ENCODE data around the gene AGAP9.
"Not testable (repeated sequence)": the region's sequence is repeated elsewhere in the genome, so short reads cannot be mapped to it uniquely, and the experiment has no call there.

The AGAP9 gene

GRCh38 chr10:47523475-47523874, at the start of gene AGAP9:
TSS of gene AGAP9 (minus strand) at chr10:47523638. CDS start at chr10:47523526, 112 bp downstream.
- not testable (repeated sequence) for DNase-seq (ENCODE audit: low read depth, low spot score)

DNA sequence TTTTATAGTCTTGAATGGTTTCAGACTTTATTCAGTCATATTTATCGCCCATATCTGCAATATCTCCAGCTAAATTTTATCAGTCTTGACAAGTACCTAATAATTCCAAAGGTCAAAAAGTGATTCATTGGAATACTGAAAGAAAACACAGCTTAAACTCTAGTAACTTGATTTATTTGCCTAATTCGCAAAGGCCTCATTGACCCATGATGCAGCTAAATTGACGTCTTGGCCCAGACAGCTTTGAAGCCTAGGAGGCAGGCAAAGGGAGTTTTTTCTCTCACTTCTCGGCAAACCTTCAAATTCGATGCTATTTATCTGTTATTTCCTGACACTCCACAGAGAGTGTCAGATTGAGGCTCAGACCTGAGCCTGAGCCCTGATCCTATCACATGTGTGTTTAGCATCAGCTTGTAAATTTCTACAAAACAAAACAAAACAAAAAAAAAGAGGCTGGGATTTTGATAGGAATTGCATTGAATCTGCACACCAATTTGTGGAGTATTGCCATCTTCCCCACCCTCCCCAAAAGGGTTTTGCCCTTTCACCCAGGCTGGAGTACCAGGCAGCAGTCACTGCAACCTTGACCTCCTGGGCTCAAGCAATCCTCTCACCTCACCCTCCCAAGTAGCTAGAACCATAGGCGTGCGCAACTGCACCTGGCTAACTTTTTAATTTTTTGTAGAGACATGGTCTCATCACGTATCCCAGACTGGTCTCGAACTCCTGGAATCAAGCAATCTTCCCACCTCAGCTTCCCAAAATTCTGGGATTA, 47.9 kb upstream of the AGAP9 start:
- DNase-seq (ENCODE audit: low read depth, low spot score) = not testable (repeated sequence)

DNA sequence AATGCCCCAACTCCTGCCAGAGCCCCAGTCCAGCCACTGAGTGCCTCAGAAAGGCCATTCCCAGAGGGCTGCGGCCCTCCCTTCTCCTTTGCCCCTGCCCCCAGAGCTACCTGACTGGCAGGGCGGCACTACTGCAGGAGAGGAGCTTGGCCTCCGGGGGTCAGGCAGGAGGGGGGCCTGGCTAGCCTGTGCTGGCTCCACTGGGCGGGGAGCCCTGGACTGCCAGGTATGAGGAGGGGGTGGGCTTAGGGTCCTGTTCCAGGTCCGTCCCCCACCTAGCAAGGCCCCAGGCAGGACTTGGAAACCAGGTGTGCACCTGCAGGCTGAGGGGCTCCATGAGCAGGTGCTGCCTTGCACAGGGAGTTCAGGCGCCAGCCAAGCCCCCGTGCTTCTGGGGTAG, 43.3 kb upstream of the AGAP9 start:
- DNase-seq (ENCODE audit: low read depth, low spot score) = not testable (repeated sequence)

- not testable (repeated sequence) for DNase-seq (ENCODE audit: low read depth, low spot score)
These were observed 42.8 kb upstream of the AGAP9 start for GRCh38 chr10:47566108-47566699.

DNA sequence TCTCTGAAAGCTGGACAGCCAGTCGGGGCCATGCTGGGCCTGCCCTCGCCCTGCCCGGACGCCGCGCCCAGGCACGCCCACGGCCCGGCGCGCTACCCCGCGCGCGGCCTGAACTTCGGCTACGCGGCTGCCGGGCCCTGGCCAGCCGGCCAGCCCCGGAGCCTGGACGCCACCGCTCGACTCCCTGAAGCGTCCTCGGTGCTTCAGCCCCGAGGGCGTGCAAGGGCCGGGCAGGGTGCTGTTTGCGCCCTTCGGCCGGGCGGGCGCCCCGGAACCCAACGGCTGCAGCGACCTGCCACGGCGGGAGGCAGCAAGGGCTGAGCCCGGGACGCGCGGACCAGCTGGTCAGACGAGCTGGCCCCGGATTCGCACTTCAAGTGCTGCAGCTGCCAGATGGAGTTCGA, 42.1 kb upstream of the AGAP9 start:
- DNase-seq (ENCODE audit: low read depth, low spot score) = not testable (repeated sequence)

DNA sequence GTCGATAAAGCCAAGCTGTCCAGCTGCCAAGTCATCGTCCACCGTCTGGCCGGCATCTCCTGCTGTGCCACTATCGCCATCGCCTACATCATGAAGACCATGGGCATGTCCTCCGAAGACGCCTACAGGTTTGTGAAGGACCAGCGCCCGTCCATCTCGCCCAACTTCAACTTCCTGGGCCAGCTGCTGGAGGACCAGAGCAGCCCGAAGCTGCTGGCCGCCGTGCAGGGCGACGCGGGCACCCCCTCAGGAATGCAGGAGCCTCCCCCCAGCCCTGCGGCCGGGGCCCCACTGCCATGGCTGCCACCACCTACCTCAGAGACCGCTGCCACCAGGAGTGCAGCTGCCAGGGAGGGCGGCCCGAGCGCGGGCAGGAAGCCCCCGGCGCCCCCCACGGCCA, 41.5 kb upstream of the AGAP9 start:
- not testable (repeated sequence) for DNase-seq (ENCODE audit: low read depth, low spot score)

GRCh38 chr10:47564318-47564717, 40.9 kb upstream of the AGAP9 start:
- not testable (repeated sequence) for DNase-seq (ENCODE audit: low read depth, low spot score)

DNA sequence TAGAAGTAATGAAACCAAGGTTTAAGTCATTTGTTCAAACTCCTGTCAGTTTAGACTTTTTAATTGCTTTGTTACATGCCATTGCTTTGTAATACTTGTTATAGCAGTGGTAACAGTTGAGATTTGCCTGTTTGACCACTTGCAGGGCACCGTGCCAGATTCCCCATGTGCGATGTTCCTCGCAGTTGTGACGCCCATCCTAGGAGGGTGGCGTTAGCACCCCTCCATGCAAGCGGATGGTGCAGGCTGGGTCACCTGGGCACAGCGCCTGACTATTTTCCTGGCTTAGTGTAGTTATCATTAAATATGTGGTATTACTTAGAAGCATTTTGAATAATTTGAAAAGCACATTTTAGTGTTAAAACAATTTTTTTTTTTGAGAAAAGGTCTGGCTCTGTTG, 37.0 kb upstream of the AGAP9 start:
- not testable (repeated sequence) for DNase-seq (ENCODE audit: low read depth, low spot score)

GRCh38 chr10:47559718-47560308, 36.4 kb upstream of the AGAP9 start:
- DNase-seq (ENCODE audit: low read depth, low spot score) = not testable (repeated sequence)

DNA sequence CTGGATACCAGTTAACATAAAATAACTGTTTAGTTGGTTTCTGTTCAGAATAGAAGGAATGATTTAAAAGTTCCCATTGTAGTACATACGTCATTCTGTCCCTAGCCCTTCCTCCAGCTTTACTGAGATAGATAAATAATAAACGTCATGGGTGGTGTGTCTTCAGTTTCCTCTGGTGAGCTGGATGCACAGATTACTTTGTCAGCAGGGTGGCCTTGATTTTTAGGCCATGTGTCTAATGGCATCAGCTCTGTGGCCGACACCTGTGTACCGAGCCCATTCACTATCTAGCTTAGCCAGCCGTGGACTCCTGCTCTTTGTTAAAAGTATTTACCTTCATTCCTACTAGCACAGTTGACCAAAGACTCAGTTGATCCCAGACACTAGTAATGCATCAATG, 34.7 kb upstream of the AGAP9 start:
- not testable (repeated sequence) for DNase-seq (ENCODE audit: low read depth, low spot score)

DNA sequence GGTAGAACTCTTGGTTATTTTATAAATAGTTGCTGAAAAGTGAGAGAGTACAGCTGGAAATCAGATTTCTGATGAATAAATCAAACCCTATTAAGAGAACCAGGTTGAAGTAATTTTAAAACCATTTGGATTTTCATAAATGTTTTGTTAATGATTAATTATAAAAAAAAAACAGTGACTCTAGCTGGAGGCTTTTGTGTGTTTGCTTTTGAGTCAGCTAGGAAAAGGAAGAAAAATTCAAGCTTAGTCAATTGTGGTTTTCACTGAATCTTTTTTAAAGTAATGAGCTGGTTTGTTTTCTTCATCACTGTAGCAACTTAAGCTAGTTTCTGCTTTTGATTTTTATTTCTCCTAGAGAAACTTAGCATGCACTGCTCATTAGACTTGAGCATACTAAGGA, 34.2 kb upstream of the AGAP9 start:
- DNase-seq (ENCODE audit: low read depth, low spot score) = not testable (repeated sequence)

DNA sequence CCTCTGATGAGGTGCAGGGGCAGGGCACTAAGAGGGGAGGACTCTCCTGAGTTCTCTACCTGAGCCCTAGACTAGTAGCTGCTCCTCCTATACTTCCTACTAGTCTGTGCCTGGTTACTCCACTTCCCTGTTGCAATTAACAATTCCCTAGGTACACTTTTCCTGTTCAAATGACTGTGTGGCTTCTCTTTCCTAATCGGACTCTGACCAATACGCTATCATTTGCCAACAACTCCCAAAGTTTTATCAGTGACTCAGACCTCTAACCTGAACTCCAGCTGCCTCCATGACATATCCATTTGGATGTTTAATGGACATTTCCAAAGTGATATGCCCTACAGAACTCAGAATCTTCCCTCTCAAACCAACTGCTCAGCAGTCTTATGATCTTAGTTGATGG, 31.9 kb upstream of the AGAP9 start:
- DNase-seq (ENCODE audit: low read depth, low spot score) = not testable (repeated sequence)

DNA sequence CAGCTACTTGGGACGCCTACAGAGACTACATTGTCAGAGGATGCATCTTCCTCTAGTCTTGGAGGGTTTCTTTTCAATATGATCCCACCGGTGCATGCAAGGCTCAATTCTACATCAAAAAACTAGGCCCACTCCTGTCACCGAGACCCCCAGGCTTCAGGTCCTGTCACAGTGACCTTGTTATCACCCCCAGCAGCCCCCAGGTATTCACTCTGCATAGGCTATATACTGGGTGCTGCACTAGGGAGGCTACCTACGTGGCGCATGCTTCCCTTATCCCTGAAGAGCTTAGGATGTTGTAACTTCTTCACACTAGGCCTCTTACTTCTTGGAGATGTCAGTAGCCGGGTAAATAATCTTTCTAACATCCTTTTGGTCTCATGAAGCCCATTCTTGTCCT, 31.1 kb upstream of the AGAP9 start:
- not testable (repeated sequence) for DNase-seq (ENCODE audit: low read depth, low spot score)

DNA sequence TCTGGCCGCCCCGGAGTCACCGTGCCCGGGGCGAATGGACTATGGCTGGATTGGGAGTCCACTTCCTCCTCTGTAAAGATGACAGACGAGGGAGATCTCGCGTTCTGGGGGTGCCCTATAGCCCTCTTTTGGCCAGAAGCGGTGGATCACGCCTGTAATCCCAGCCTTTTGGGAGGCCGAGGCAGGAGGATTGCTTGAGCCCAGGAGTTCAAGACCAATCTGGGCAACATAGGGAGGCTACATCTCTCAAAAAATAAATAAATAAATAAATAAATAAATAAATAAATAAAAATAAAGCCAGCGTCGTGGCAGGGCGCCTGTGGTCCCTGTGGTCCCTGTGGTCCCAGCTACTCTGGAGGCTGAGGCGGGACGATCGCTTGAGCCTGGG, 30.4 kb upstream of the AGAP9 start:
- not testable (repeated sequence) for DNase-seq (ENCODE audit: low read depth, low spot score)

DNA sequence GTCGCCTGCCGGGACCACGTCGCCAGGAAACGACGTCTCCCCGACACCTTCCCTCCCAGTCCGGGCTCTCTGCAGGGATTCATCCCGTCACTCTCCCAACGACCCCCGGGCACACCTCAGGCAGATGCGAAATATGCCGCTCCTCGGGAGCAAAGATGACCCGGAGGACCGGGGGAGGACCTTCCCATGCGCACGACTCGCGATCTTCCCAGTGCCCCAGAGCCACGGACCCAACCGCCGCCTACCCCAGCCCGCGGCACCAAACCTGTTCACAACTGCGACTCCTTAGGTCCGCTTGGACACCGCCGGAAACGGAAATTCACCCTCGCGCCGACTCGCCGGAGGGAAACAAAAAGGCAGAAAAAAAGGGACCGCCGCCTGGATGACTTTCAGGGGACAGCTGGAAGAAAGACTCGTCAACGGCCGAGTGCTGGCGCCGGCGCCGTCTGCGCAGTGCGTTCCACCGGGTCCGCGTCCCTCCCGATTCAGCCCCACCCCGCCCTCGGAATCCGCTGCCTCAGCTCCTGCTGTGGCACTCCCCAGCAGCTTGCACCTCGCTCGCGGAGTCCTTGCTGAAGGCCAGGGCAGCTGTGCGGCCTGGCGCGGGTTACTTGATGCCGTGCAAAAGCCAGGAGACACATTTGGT, 29.9 kb upstream of the AGAP9 start:
- DNase-seq (ENCODE audit: low read depth, low spot score) = peak; percentile 43

GRCh38 chr10:47552719-47553118, 29.3 kb upstream of the AGAP9 start:
- not testable (repeated sequence) for DNase-seq (ENCODE audit: low read depth, low spot score)

DNA sequence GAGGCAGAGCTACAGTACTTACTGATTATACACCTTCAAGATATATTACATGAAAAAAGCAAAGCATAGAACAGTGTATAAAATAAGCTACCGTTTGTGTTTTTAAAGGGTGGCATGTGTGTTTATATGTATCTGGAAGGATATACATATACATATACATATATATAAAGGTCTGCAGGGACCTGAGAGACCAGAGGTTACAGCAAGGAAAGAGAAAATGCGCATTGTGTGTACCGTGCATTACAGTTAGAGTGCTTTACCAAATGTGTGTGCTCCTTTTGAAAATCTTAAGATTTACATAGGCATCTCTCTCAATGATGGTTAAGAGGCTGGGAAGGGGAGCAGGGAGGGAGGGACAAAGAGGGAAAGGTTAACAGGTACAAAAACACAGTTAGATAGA, 23.8 kb upstream of the AGAP9 start:
- DNase-seq (ENCODE audit: low read depth, low spot score) = not testable (repeated sequence)

DNA sequence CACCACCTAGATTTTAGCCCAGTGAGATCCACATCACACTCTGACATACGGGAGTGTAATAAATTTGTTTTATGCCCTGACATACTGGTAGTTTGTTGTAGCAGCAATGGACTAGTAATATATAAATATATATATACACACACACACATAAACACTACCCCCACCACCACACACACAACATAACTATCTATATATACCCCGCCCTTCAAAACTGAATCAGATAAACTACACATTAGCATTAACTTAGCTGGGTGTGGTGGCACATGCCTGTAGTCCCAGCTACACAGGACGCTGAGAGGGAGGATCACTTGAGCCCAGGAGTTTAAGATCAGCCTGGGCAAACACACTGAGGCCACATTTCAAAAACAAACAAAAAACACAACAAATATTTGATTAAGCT, 13.0 kb upstream of the AGAP9 start:
- DNase-seq (ENCODE audit: low read depth, low spot score) = not testable (repeated sequence)

GRCh38 chr10:47502313-47502712, 21.1 kb downstream of the AGAP9 start:
- not testable (repeated sequence) for DNase-seq (ENCODE audit: low read depth, low spot score)

DNA sequence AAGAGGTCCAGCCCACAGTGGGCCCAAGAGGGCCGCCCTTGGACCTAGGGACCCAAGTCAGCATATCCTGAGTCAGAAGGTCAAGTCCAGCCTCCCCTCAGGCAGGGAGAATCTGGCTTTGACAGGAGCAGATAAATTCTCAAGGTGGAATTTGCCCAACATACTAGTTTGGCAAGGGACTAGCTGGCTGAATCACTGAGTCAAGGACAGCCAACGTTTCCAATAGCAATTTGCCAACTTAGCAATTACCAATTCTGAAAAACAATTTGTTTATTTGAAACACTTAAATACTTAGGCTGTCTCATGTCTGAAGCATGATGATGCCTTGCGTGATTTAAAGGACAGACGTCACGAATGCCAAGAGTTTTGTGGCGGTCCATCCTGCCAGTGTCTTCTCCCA, 29.2 kb downstream of the AGAP9 start:
- not testable (repeated sequence) for DNase-seq (ENCODE audit: low read depth, low spot score)

DNA sequence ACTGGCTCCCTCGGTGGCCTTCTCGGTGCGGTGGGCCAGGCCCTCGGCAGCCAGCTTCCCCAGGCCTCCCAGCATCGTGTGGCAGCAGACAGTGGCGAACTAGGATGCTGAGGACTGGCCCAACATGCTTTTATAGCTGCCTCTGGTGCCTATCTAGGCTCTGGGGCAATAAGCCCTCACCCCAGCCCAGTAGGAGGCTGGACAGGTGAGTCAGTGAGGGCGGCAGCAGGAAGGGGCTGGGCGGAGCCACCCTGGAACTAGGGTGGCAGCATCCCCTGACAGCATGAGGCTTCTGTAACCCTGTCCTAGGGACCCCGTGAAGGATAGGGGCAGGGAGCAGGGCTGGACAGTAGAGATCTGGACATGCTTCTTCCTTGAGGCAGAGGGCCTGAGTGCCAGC, 31.8 kb downstream of the AGAP9 start, which contains the start of gene FAM25G:
Gene FAM25G (minus strand): TSS at position 101 of the 400 bp plus-strand sequence. CDS start 26 bp downstream, at position 75.
- DNase-seq (ENCODE audit: low read depth, low spot score) = not testable (repeated sequence)

- not testable (repeated sequence) for DNase-seq (ENCODE audit: low read depth, low spot score)
These were observed 33.8 kb downstream of the AGAP9 start for GRCh38 chr10:47489630-47490029.

Measured in brain pericyte (primary cell).